ENCODE measurements around the gene STARD5.
"Not testable (repeated sequence)": the region's sequence is repeated elsewhere in the genome, so short reads cannot be mapped to it uniquely, and the experiment has no call there.

The STARD5 gene

GRCh38 chr15:81351651-81352050 lies 27.7 kb upstream of the STARD5 start:
- Histone ChIP-seq H3K4me3 (ENCODE audit: low read length) (no peak overlapping the region), H3K9ac (ENCODE audit: low read length) (no peak overlapping the region), H3K4me1 (ENCODE audit: control insufficient read depth, insufficient read depth, low read length) (no peaks in the 10 kb centered on the region), H3K9me3 (ENCODE audit: control insufficient read depth, low read length) (no peaks in the 10 kb centered on the region), H3K27me3 (replicated peaks; ENCODE audit: control insufficient read depth, insufficient read depth, low read length) (peaks cover 26% of the 10 kb centered on the region), H3K36me3 (ENCODE audit: control insufficient read depth, insufficient read depth, low read length, severe bottlenecking) (no peaks in the 10 kb centered on the region)
- no peak for DNase-seq (ENCODE audit: low read depth)

- no peak for DNase-seq (ENCODE audit: low read depth)
- H3K27me3 ChIP-seq (replicated peaks; ENCODE audit: control insufficient read depth, insufficient read depth, low read length), result peaks cover 29% of the 10 kb centered on the region
- no peaks in the 10 kb centered on the region for H3K4me1 ChIP-seq (ENCODE audit: control insufficient read depth, insufficient read depth, low read length)
- H3K9ac ChIP-seq (ENCODE audit: low read length), result no peak overlapping the region
- H3K36me3 ChIP-seq (ENCODE audit: control insufficient read depth, insufficient read depth, low read length, severe bottlenecking), result no peaks in the 10 kb centered on the region
- no peak overlapping the region for H3K4me3 ChIP-seq (ENCODE audit: low read length)
- H3K9me3 ChIP-seq (ENCODE audit: control insufficient read depth, low read length), result no peaks in the 10 kb centered on the region
Measured at GRCh38 chr15:81349271-81349670, 25.3 kb upstream of the STARD5 start.

GRCh38 chr15:81348691-81349090 lies 24.8 kb upstream of the STARD5 start:
- not testable (repeated sequence) for H3K9ac ChIP-seq (ENCODE audit: low read length); H3K9me3 ChIP-seq (ENCODE audit: control insufficient read depth, low read length); H3K4me1 ChIP-seq (ENCODE audit: control insufficient read depth, insufficient read depth, low read length); H3K36me3 ChIP-seq (ENCODE audit: control insufficient read depth, insufficient read depth, low read length, severe bottlenecking); DNase-seq (ENCODE audit: low read depth); H3K4me3 ChIP-seq (ENCODE audit: low read length)
- peaks cover 31% of the 10 kb centered on the region for H3K27me3 ChIP-seq (replicated peaks; ENCODE audit: control insufficient read depth, insufficient read depth, low read length)

- Histone ChIP-seq H3K36me3 (ENCODE audit: control insufficient read depth, insufficient read depth, low read length, severe bottlenecking) (no peaks in the 10 kb centered on the region), H3K9me3 (ENCODE audit: control insufficient read depth, low read length) (no peaks in the 10 kb centered on the region), H3K27me3 (replicated peaks; ENCODE audit: control insufficient read depth, insufficient read depth, low read length) (peaks cover 36% of the 10 kb centered on the region), H3K4me1 (ENCODE audit: control insufficient read depth, insufficient read depth, low read length) (no peaks in the 10 kb centered on the region), H3K4me3 (ENCODE audit: low read length) (no peak overlapping the region), H3K9ac (ENCODE audit: low read length) (no peak overlapping the region)
- DNase-seq (ENCODE audit: low read depth), result no peak
Measured at GRCh38 chr15:81347910-81348309, 24.0 kb upstream of the STARD5 start.

GRCh38 chr15:81346611-81347010 lies 22.7 kb upstream of the STARD5 start:
- H3K4me3 ChIP-seq (ENCODE audit: low read length), result no peak overlapping the region
- no peaks in the 10 kb centered on the region for H3K9me3 ChIP-seq (ENCODE audit: control insufficient read depth, low read length)
- no peaks in the 10 kb centered on the region for H3K36me3 ChIP-seq (ENCODE audit: control insufficient read depth, insufficient read depth, low read length, severe bottlenecking)
- no peaks in the 10 kb centered on the region for H3K4me1 ChIP-seq (ENCODE audit: control insufficient read depth, insufficient read depth, low read length)
- no peak for DNase-seq (ENCODE audit: low read depth)
- H3K27me3 ChIP-seq (replicated peaks; ENCODE audit: control insufficient read depth, insufficient read depth, low read length), result peaks cover 45% of the 10 kb centered on the region
- H3K9ac ChIP-seq (ENCODE audit: low read length), result no peak overlapping the region

GRCh38 chr15:81343371-81343770 lies 19.4 kb upstream of the STARD5 start:
- Histone ChIP-seq H3K36me3 (ENCODE audit: control insufficient read depth, insufficient read depth, low read length, severe bottlenecking) (no peaks in the 10 kb centered on the region), H3K9me3 (ENCODE audit: control insufficient read depth, low read length) (no peaks in the 10 kb centered on the region), H3K4me1 (ENCODE audit: control insufficient read depth, insufficient read depth, low read length) (peaks cover 9% of the 10 kb centered on the region), H3K27me3 (replicated peaks; ENCODE audit: control insufficient read depth, insufficient read depth, low read length) (peaks cover 63% of the 10 kb centered on the region), H3K4me3 (ENCODE audit: low read length) (no peak overlapping the region), H3K9ac (ENCODE audit: low read length) (no peak overlapping the region)
- DNase-seq (ENCODE audit: low read depth), result no peak

- no peak for DNase-seq (ENCODE audit: low read depth)
Measured at GRCh38 chr15:81341351-81341750, 17.4 kb upstream of the STARD5 start.

GRCh38 chr15:81339851-81340250 lies 15.9 kb upstream of the STARD5 start:
- peaks cover 38% of the 10 kb centered on the region for H3K27me3 ChIP-seq (replicated peaks; ENCODE audit: control insufficient read depth, insufficient read depth, low read length)
- no peak for DNase-seq (ENCODE audit: low read depth)
- no peaks in the 10 kb centered on the region for H3K9me3 ChIP-seq (ENCODE audit: control insufficient read depth, low read length)
- H3K9ac ChIP-seq (ENCODE audit: low read length), result no peak overlapping the region
- H3K4me3 ChIP-seq (ENCODE audit: low read length), result no peak overlapping the region
- peaks cover 23% of the 10 kb centered on the region for H3K4me1 ChIP-seq (ENCODE audit: control insufficient read depth, insufficient read depth, low read length)
- H3K36me3 ChIP-seq (ENCODE audit: control insufficient read depth, insufficient read depth, low read length, severe bottlenecking), result no peaks in the 10 kb centered on the region

More at GRCh38 chr15:81341351-81341750, 17.4 kb upstream of the STARD5 start:
- Histone ChIP-seq H3K36me3 (ENCODE audit: control insufficient read depth, insufficient read depth, low read length, severe bottlenecking) (no peaks in the 10 kb centered on the region), H3K9me3 (ENCODE audit: control insufficient read depth, low read length) (no peaks in the 10 kb centered on the region), H3K4me1 (ENCODE audit: control insufficient read depth, insufficient read depth, low read length) (peaks cover 23% of the 10 kb centered on the region), H3K4me3 (ENCODE audit: low read length) (no peak overlapping the region), H3K27me3 (replicated peaks; ENCODE audit: control insufficient read depth, insufficient read depth, low read length) (peaks cover 44% of the 10 kb centered on the region), H3K9ac (ENCODE audit: low read length) (no peak overlapping the region)

GRCh38 chr15:81339321-81339720 lies 15.4 kb upstream of the STARD5 start:
- Histone ChIP-seq H3K9ac (ENCODE audit: low read length) (no peak overlapping the region), H3K4me3 (ENCODE audit: low read length) (no peak overlapping the region)
- no peak for DNase-seq (ENCODE audit: low read depth)

GRCh38 chr15:81338170-81339007 lies 14.4 kb upstream of the STARD5 start:
- Histone ChIP-seq H3K9ac (ENCODE audit: low read length) (peak overlapping the region; percentile 37), H3K9me3 (ENCODE audit: control insufficient read depth, low read length) (no peaks in the 10 kb centered on the region), H3K36me3 (ENCODE audit: control insufficient read depth, insufficient read depth, low read length, severe bottlenecking) (no peaks in the 10 kb centered on the region), H3K27me3 (replicated peaks; ENCODE audit: control insufficient read depth, insufficient read depth, low read length) (peaks cover 32% of the 10 kb centered on the region), H3K4me1 (ENCODE audit: control insufficient read depth, insufficient read depth, low read length) (peaks cover 23% of the 10 kb centered on the region), H3K4me3 (ENCODE audit: low read length) (peak overlapping the region; percentile 53)
- DNase-seq (ENCODE audit: low read depth), result peak; percentile 86

More at GRCh38 chr15:81339321-81339720, 15.4 kb upstream of the STARD5 start:
- Histone ChIP-seq H3K27me3 (replicated peaks; ENCODE audit: control insufficient read depth, insufficient read depth, low read length) (peaks cover 37% of the 10 kb centered on the region), H3K9me3 (ENCODE audit: control insufficient read depth, low read length) (no peaks in the 10 kb centered on the region), H3K4me1 (ENCODE audit: control insufficient read depth, insufficient read depth, low read length) (peaks cover 23% of the 10 kb centered on the region), H3K36me3 (ENCODE audit: control insufficient read depth, insufficient read depth, low read length, severe bottlenecking) (no peaks in the 10 kb centered on the region)

GRCh38 chr15:81337713-81338157 lies 13.8 kb upstream of the STARD5 start:
- no peak for DNase-seq (ENCODE audit: low read depth)

More at GRCh38 chr15:81337713-81338157, 13.8 kb upstream of the STARD5 start:
- Histone ChIP-seq H3K27me3 (replicated peaks; ENCODE audit: control insufficient read depth, insufficient read depth, low read length) (peaks cover 25% of the 10 kb centered on the region), H3K9me3 (ENCODE audit: control insufficient read depth, low read length) (no peaks in the 10 kb centered on the region), H3K4me3 (ENCODE audit: low read length) (peak overlapping the region; percentile 53), H3K9ac (ENCODE audit: low read length) (peak overlapping the region; percentile 37), H3K36me3 (ENCODE audit: control insufficient read depth, insufficient read depth, low read length, severe bottlenecking) (no peaks in the 10 kb centered on the region), H3K4me1 (ENCODE audit: control insufficient read depth, insufficient read depth, low read length) (peaks cover 23% of the 10 kb centered on the region)

All from adipocyte (in vitro differentiated cells).